Measurements from ENCODE around the gene ICAM2. TPM values are rescaled to one million over a fixed set of nuclear protein-coding genes. Genes with fewer than 3 reads are reported as not detected.
A peak's percentile ranks its signal among the peaks of the same experiment; 100 is the strongest.

Gene ICAM2
- total RNA-seq, 1 experiment from 2014 or later, result 2.0 TPM

GRCh38 chr17:64064331-64064730 lies 43.9 kb upstream of the ICAM2 start:
- Mint-ChIP-seq H3K4me1 (ENCODE audit: low read depth, unreplicated experiment) (peaks cover 8% of the 10 kb centered on the region), H3K9me3 (ENCODE audit: unreplicated experiment) (peaks cover 8% of the 10 kb centered on the region), H3K36me3 (ENCODE audit: insufficient read depth, unreplicated experiment) (peaks cover 25% of the 10 kb centered on the region), H3K27ac (ENCODE audit: unreplicated experiment) (no peak overlapping the region), H3K27me3 (ENCODE audit: insufficient read depth, unreplicated experiment) (no peaks in the 10 kb centered on the region), H3K4me3 (ENCODE audit: unreplicated experiment) (no peak overlapping the region)
- CTCF ChIA-PET, result interaction anchor here (0.6 to 6.8 kb wide), 14 partner anchors 10 to 354 kb away, joined by 3 to 206 read pairs (median 5); partner anchors contain the start of genes ERN1 and GH1
- H3K4me3 ChIP-seq (ENCODE audit: low read depth, low read length), result no peak overlapping the region
- no peak for DNase-seq
- peaks cover under 1% of the 10 kb centered on the region; the same call in 1 of the 2 replicates for H3K36me3 ChIP-seq (ENCODE audit: control insufficient read depth, insufficient read depth, low read length)
- POLR2A ChIA-PET, result interaction anchor here (1.0 to 1.4 kb wide), 3 partner anchors 66 to 82 kb away, joined by 3 to 5 read pairs (median 4); no protein-coding TSS in a partner anchor
- no TSS peak for BruUV-seq (replicated peaks)
- H3K27me3 ChIP-seq (replicated peaks; ENCODE audit: control insufficient read depth, insufficient read depth, low read length), result no peaks in the 10 kb centered on the region
- intact Hi-C loops (cut with micrococcal nuclease; ENCODE audit: unreplicated experiment), result loop anchor here (10.0 kb wide), 1 partner anchor 220 kb away; no protein-coding TSS in a partner anchor
- peaks cover under 1% of the 10 kb centered on the region for H3K9me3 ChIP-seq
- no peak for TF ChIP-seq CTCF (IDR thresholded peaks at IDR 0.05; ENCODE audit: insufficient read depth in 1 of 2, low read depth in 1 of 2, low read length in 1 of 2, severe bottlenecking in 1 of 2, unreplicated experiment in 1 of 2)
- H3K4me1 ChIP-seq, result no peaks in the 10 kb centered on the region

GRCh38 chr17:64063766-64064224 lies 43.4 kb upstream of the ICAM2 start:
- Mint-ChIP-seq H3K4me1 (ENCODE audit: low read depth, unreplicated experiment) (peaks cover 11% of the 10 kb centered on the region), H3K36me3 (ENCODE audit: insufficient read depth, unreplicated experiment) (peaks cover 19% of the 10 kb centered on the region), H3K27ac (ENCODE audit: unreplicated experiment) (no peak overlapping the region), H3K4me3 (ENCODE audit: unreplicated experiment) (no peak overlapping the region), H3K9me3 (ENCODE audit: unreplicated experiment) (peaks cover 3% of the 10 kb centered on the region), H3K27me3 (ENCODE audit: insufficient read depth, unreplicated experiment) (no peaks in the 10 kb centered on the region)
- CTCF ChIA-PET, result interaction anchor here (0.5 to 6.8 kb wide), 14 partner anchors 10 to 355 kb away, joined by 3 to 206 read pairs (median 5); partner anchors contain the start of genes ERN1 and GH1
- POLR2A ChIA-PET, result interaction anchor here (0.6 to 1.4 kb wide), 4 partner anchors 19 to 82 kb away, joined by 3 to 5 read pairs (median 4); no protein-coding TSS in a partner anchor
- DNase-seq, result peak; percentile 73 to 81
- TF ChIP-seq CTCF (IDR thresholded peaks at IDR 0.05; ENCODE audit: insufficient read depth in 1 of 2, low read depth in 1 of 2, low read length in 1 of 2, severe bottlenecking in 1 of 2, unreplicated experiment in 1 of 2), result peak; percentile 65 to 80
- H3K27me3 ChIP-seq (replicated peaks; ENCODE audit: control insufficient read depth, insufficient read depth, low read length), result no peaks in the 10 kb centered on the region
- no peaks in the 10 kb centered on the region; the same call in 1 of the 2 replicates for H3K36me3 ChIP-seq (ENCODE audit: control insufficient read depth, insufficient read depth, low read length)
- no peaks in the 10 kb centered on the region for H3K9me3 ChIP-seq
- no TSS peak for BruUV-seq (replicated peaks)
- H3K4me1 ChIP-seq, result no peaks in the 10 kb centered on the region
- no peak overlapping the region for H3K4me3 ChIP-seq (ENCODE audit: low read depth, low read length)
- intact Hi-C loops (cut with micrococcal nuclease; ENCODE audit: unreplicated experiment), result loop anchor here (1.0 to 10.0 kb wide), 2 partner anchors 70 to 221 kb away; no protein-coding TSS in a partner anchor

GRCh38 chr17:64063088-64063487 lies 42.7 kb upstream of the ICAM2 start:
- Mint-ChIP-seq H3K9me3 (ENCODE audit: unreplicated experiment) (no peaks in the 10 kb centered on the region), H3K27me3 (ENCODE audit: insufficient read depth, unreplicated experiment) (no peaks in the 10 kb centered on the region), H3K4me1 (ENCODE audit: low read depth, unreplicated experiment) (peaks cover 15% of the 10 kb centered on the region), H3K4me3 (ENCODE audit: unreplicated experiment) (no peak overlapping the region), H3K36me3 (ENCODE audit: insufficient read depth, unreplicated experiment) (peaks cover 13% of the 10 kb centered on the region), H3K27ac (ENCODE audit: unreplicated experiment) (no peak overlapping the region)
- Histone ChIP-seq H3K27me3 (replicated peaks; ENCODE audit: control insufficient read depth, insufficient read depth, low read length) (no peaks in the 10 kb centered on the region), H3K4me3 (ENCODE audit: low read depth, low read length) (no peak overlapping the region), H3K36me3 (ENCODE audit: control insufficient read depth, insufficient read depth, low read length) (no peaks in the 10 kb centered on the region; the same call in 1 of the 2 replicates), H3K9me3 (no peaks in the 10 kb centered on the region), H3K4me1 (peaks cover 3% of the 10 kb centered on the region; the same call in 1 of the 2 replicates)
- POLR2A ChIA-PET, result interaction anchor here (0.6 to 1.4 kb wide), 4 partner anchors 19 to 83 kb away, joined by 3 to 5 read pairs (median 4); no protein-coding TSS in a partner anchor
- CTCF ChIA-PET, result interaction anchor here (0.5 to 6.8 kb wide), 11 partner anchors 9 to 228 kb away, joined by 3 to 206 read pairs (median 7); partner anchors contain the start of genes ERN1 and GH1
- DNase-seq, result no peak
- intact Hi-C loops (cut with micrococcal nuclease; ENCODE audit: unreplicated experiment), result loop anchor here (1.0 to 10.0 kb wide), 2 partner anchors 70 to 222 kb away; no protein-coding TSS in a partner anchor
- TF ChIP-seq CTCF (IDR thresholded peaks at IDR 0.05; ENCODE audit: insufficient read depth in 1 of 2, low read depth in 1 of 2, low read length in 1 of 2, severe bottlenecking in 1 of 2, unreplicated experiment in 1 of 2), result no peak
- no TSS peak for BruUV-seq (replicated peaks)
